Stimulated activated CD4-positive, alpha-beta T cell treated with anti-CD3 and anti-CD28 coated beads, TNF-alpha, amount 100 ng/mL, for 24 hours (primary cell): ENCODE results near the gene DAGLA.
"Not testable (repeated sequence)": the region's sequence is repeated elsewhere in the genome, so short reads cannot be mapped to it uniquely, and the experiment has no call there.

ENCODE experiments used
- DNase-seq, 3 experiments: peaks; one replicate each; pipeline ENCODE4 v3.0.0-alpha.2; 2020; ENCODE audit warnings: low read depth in 3 of 3

DAGLA gene

GRCh38 chr11:61660997-61661396 is 19.2 kb upstream of the DAGLA start:
- DNase-seq = not testable (repeated sequence)

- DNase-seq = no peak
Observed at GRCh38 chr11:61666684-61667297, 13.4 kb upstream of the DAGLA start.

GRCh38 chr11:61667684-61668305 is 12.4 kb upstream of the DAGLA start:
- no peak for DNase-seq

- no peak for DNase-seq
Observed at GRCh38 chr11:61669417-61669816, 10.8 kb upstream of the DAGLA start.

GRCh38 chr11:61670626-61671025 is 9.6 kb upstream of the DAGLA start:
- DNase-seq = no peak

GRCh38 chr11:61671527-61671926 is 8.7 kb upstream of the DAGLA start:
- no peak for DNase-seq

GRCh38 chr11:61673946-61674467 is 6.2 kb upstream of the DAGLA start:
- not testable (repeated sequence) for DNase-seq

GRCh38 chr11:61675826-61676225 is 4.4 kb upstream of the DAGLA start:
- no peak for DNase-seq

GRCh38 chr11:61679296-61679695 is 895 bp upstream of the DAGLA start:
- DNase-seq = no peak

GRCh38 chr11:61680622-61681221 is 531 bp downstream of the DAGLA start:
- no peak for DNase-seq

GRCh38 chr11:61682093-61682732 is 2.0 kb downstream of the DAGLA start:
- no peak for DNase-seq

GRCh38 chr11:61682906-61683675 is 2.9 kb downstream of the DAGLA start:
- DNase-seq = no peak

GRCh38 chr11:61683961-61684869 is 4.0 kb downstream of the DAGLA start:
- DNase-seq = no peak

- DNase-seq = no peak
Observed at GRCh38 chr11:61684870-61685616, 4.9 kb downstream of the DAGLA start.

GRCh38 chr11:61685617-61685967 is 5.4 kb downstream of the DAGLA start:
- no peak for DNase-seq

- no peak for DNase-seq
Observed at GRCh38 chr11:61686066-61686465, 5.9 kb downstream of the DAGLA start.

- no peak for DNase-seq
Observed at GRCh38 chr11:61686469-61686868, 6.3 kb downstream of the DAGLA start.

GRCh38 chr11:61687420-61687819 is 7.2 kb downstream of the DAGLA start:
- no peak for DNase-seq

GRCh38 chr11:61688365-61689163 is 8.4 kb downstream of the DAGLA start:
- DNase-seq = no peak
